Measurements from ENCODE around the gene HNRNPA2B1.

The HNRNPA2B1 gene

GRCh38 chr7:26191233-26191973 lies 9.1 kb downstream of the HNRNPA2B1 start:
- DNase-seq: no peak
- H3K9me3 ChIP-seq: no peaks in the 10 kb centered on the region
- H3K27me3 ChIP-seq: peaks cover 3% of the 10 kb centered on the region
- peaks cover 94% of the 10 kb centered on the region for H3K36me3 ChIP-seq
- H3K4me1 ChIP-seq: peaks cover 20% of the 10 kb centered on the region
- H3K4me3 ChIP-seq (ENCODE audit: low read depth, low read length): no peak overlapping the region
- no peak for TF ChIP-seq CTCF (IDR thresholded peaks at IDR 0.05; ENCODE audit: low read depth, low read length)

GRCh38 chr7:26190417-26190869 lies 10.1 kb downstream of the HNRNPA2B1 start:
- H3K27me3 ChIP-seq: peaks cover 3% of the 10 kb centered on the region
- peaks cover 85% of the 10 kb centered on the region for H3K36me3 ChIP-seq
- no peak for TF ChIP-seq CTCF (IDR thresholded peaks at IDR 0.05; ENCODE audit: low read depth, low read length)
- peaks cover 15% of the 10 kb centered on the region for H3K4me1 ChIP-seq
- H3K9me3 ChIP-seq: no peaks in the 10 kb centered on the region
- DNase-seq: no peak
- H3K4me3 ChIP-seq (ENCODE audit: low read depth, low read length): no peak overlapping the region

GRCh38 chr7:26189697-26190096 lies 10.8 kb downstream of the HNRNPA2B1 start:
- TF ChIP-seq CTCF (IDR thresholded peaks at IDR 0.05; ENCODE audit: low read depth, low read length): no peak
- DNase-seq: no peak
- H3K36me3 ChIP-seq: peaks cover 77% of the 10 kb centered on the region
- peaks cover 3% of the 10 kb centered on the region for H3K27me3 ChIP-seq
- H3K9me3 ChIP-seq: no peaks in the 10 kb centered on the region
- peaks cover 15% of the 10 kb centered on the region for H3K4me1 ChIP-seq
- no peak overlapping the region for H3K4me3 ChIP-seq (ENCODE audit: low read depth, low read length)

- Histone ChIP-seq H3K27me3 (peaks cover 3% of the 10 kb centered on the region), H3K9me3 (no peaks in the 10 kb centered on the region), H3K4me3 (ENCODE audit: low read depth, low read length) (no peak overlapping the region), H3K4me1 (peaks cover 11% of the 10 kb centered on the region), H3K36me3 (peaks cover 71% of the 10 kb centered on the region)
- no peak for DNase-seq
- TF ChIP-seq CTCF (IDR thresholded peaks at IDR 0.05; ENCODE audit: low read depth, low read length): no peak
Measured at GRCh38 chr7:26188957-26189541, 11.5 kb downstream of the HNRNPA2B1 start.

GRCh38 chr7:26188206-26188956 lies 12.2 kb downstream of the HNRNPA2B1 start:
- Histone ChIP-seq H3K36me3 (peaks cover 64% of the 10 kb centered on the region), H3K27me3 (peaks cover 3% of the 10 kb centered on the region), H3K9me3 (no peaks in the 10 kb centered on the region), H3K4me3 (ENCODE audit: low read depth, low read length) (no peak overlapping the region), H3K4me1 (peaks cover 5% of the 10 kb centered on the region)
- no peak for TF ChIP-seq CTCF (IDR thresholded peaks at IDR 0.05; ENCODE audit: low read depth, low read length)
- no peak for DNase-seq

All from BE2C (cell line).